Choroid plexus epithelial cell (primary cell): ENCODE data around the gene DPAGT1.

Experiments used
- DNase-seq: peaks from one replicate; pipeline ENCODE4 v3.0.0-alpha.2; 2010; ENCODE audit warnings: low read depth
- H3K4me3 ChIP-seq: 2 replicates; pipeline ENCODE4 v1.5.1; 2011; ENCODE audit warnings: low read depth, mild to moderate bottlenecking, control low read depth, low read length, moderate library complexity
- TF ChIP-seq, protein P1 (sequence below): conservative IDR thresholded peaks from 2 replicates; pipeline ENCODE4 v1.5.1; 2011; ENCODE audit warnings: low read depth, mild to moderate bottlenecking, control low read depth, inconsistent platforms, low read length, moderate library complexity

DPAGT1 gene

DNA sequence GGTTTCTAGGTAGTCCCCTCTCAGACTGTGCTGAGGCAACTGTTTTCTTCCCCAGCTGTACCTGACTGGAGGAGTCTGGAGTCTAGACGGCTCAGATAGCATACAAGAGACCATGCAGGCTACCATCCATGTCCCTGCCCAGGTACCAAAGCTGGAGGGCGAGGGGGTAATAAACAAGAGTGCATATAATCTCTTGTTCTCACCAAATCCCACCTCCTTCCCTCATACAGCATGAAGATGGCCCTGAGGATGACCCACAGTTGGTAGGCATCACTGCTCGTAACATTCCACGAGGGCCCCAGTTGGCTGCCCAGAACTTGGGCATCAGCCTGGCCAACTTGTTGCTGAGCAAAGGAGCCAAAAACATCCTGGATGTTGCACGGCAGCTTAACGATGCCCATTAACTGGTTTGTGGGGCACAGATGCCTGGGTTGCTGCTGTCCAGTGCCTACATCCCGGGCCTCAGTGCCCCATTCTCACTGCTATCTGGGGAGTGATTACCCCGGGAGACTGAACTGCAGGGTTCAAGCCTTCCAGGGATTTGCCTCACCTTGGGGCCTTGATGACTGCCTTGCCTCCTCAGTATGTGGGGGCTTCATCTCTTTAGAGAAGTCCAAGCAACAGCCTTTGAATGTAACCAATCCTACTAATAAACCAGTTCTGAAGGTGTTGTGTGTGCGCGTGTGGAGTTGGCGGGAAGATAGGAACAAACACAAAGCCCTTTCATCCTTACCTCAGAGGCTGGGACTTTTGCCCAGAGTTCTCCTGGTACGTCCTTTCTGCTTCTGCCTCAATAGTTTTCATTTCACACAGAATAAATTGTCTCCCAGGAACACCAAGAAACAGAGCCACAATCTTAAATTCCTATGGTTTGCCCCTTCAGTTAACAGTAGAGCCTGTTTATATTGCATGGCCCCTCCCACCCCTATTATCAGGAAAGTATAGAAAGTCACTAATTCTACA is 8.5 kb downstream of the DPAGT1 start:
- TF ChIP-seq, protein P1, sequence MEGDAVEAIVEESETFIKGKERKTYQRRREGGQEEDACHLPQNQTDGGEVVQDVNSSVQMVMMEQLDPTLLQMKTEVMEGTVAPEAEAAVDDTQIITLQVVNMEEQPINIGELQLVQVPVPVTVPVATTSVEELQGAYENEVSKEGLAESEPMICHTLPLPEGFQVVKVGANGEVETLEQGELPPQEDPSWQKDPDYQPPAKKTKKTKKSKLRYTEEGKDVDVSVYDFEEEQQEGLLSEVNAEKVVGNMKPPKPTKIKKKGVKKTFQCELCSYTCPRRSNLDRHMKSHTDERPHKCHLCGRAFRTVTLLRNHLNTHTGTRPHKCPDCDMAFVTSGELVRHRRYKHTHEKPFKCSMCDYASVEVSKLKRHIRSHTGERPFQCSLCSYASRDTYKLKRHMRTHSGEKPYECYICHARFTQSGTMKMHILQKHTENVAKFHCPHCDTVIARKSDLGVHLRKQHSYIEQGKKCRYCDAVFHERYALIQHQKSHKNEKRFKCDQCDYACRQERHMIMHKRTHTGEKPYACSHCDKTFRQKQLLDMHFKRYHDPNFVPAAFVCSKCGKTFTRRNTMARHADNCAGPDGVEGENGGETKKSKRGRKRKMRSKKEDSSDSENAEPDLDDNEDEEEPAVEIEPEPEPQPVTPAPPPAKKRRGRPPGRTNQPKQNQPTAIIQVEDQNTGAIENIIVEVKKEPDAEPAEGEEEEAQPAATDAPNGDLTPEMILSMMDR: no peak
- H3K4me3 ChIP-seq: peak overlapping the region; percentile 76
- DNase-seq: peak; percentile 40

DNA sequence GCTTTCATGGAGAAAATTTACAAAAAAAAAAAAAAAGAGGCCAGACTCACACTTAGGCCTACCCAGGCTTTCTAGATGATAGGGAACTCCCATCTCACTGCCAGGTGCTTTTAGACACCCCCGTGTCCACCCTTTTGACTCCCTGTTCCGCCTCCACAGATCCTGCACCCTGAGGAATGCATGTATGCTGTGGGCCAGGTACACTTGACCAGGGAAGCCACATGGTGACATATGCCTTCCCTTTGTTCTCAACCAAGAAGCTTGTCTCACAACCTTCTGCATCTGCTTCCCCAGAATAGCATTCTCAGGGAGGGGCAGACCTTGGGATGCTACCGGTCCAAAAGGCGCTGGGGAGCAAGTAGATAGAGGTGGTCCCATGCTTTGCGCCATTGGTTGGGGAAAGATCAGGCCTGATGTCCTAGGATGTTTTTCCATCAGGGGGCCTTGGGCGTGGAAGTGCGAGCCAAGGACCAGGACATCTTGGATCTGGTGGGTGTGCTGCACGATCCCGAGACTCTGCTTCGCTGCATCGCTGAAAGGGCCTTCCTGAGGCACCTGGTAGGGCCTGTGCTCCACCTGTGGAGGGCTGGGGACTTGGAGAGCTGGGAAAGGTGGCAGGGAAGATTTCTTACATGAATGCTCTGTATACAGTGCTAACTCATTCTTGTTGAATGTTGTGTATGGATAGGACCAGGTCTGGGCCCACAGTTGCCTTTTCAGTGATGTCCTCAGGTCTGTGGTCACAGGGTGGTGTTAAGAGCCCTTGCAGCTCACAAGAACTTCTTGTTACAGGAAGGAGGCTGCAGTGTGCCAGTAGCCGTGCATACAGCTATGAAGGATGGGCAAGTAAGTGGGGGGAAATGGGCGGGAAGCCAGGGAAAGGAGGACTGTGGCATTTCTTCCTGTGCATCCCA is 9.4 kb downstream of the DPAGT1 start:
- no peak for DNase-seq
- no peak overlapping the region for H3K4me3 ChIP-seq
- TF ChIP-seq, protein P1: no peak

DNA sequence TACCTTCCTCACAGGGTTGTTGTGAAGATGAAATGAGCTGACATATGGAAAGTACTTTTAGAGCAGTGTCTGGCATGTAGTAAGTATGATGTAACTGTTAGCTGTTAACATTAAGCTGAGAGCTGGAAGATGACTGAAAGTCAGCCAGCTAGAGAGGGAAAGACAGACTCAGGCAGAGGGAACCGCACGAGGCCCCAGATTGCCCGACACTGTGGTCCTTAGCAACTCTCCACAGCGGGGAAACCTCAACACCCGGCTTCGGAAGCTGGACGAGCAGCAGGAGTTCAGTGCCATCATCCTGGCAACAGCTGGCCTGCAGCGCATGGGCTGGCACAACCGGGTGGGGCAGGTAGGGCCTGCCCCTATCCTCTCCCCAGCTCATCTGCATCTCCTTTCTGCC is 10.5 kb downstream of the DPAGT1 start:
- H3K4me3 ChIP-seq: no peak overlapping the region
- TF ChIP-seq, protein P1: no peak
- DNase-seq: no peak

DNA sequence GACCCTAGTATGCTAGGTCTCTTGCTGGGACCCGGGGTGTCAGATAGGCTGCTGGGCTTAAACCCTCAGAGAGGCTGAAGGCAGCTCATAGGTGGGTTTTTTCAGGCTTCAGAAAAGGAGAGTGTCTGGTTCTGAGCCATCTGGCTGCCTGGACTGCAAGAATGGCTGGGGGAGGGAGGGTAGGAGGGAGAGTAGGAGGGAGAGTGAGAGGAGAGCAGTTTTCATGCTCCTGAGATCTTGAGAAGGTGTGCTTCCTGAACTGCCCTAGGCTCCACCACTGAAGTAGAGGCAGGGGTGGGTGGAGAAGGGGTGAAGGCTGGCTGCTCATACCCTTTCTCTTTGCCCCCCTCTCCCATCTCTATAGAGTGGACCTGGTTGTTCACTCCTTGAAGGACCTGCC is 12.3 kb downstream of the DPAGT1 start:
- no peak for DNase-seq
- H3K4me3 ChIP-seq: no peak overlapping the region
- TF ChIP-seq, protein P1: no peak

DNA sequence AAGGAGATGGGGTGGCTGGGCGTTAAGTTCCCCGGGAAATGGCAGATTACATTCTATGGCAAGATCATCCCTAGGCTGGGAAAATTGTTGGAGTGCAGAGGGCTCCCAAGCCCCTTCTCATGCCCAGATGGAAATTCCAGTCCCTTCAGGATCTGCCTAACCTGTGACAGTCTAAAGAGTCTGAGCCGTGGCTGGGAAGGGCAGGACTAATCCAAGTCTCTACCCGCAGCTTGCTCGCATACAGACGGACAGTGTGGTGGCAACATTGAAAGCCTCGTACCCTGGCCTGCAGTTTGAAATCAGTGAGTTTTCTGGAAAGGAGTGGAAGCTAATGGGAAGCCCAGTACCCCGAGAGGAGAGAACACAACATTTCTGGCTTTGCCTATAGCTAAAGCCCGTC is 13.2 kb downstream of the DPAGT1 start:
- no peak overlapping the region for H3K4me3 ChIP-seq
- TF ChIP-seq, protein P1: no peak
- DNase-seq: no peak

DNA sequence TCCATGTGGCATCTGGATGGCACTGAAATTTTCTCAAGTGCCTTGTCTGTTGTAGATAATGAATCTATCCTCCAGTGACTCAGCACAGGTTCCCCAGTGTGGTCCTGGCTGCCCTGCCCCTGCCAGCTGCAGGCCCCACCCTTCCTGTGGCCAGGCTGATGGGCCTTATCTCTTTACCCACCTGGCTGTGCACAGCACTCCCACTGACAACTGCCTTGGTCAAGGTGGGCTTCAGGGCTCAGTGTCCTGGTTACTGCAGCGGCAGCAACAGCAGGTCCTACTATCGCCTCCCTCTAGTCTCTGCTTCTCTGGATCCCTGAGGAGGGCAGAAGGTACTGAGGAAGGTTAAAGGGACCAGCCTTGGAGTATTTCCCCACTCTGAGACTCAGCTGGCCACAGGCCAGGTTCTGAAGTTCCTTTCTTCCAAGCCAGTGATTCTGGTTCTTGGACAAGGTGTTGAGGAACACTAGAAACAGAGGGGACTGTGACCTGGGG is 13.9 kb downstream of the DPAGT1 start:
- TF ChIP-seq, protein P1: no peak
- no peak for DNase-seq
- H3K4me3 ChIP-seq: no peak overlapping the region
